HuH-7.5 (cell line): ENCODE measurements around the gene TAS2R41.

Experiments
- DNase-seq: peaks from one replicate; pipeline ENCODE4 v3.0.0; 2011; ENCODE audit warnings: low spot score

The TAS2R41 gene

GRCh38 chr7:143493751-143494150 is 16.1 kb downstream of the TAS2R41 start:
- no peak for DNase-seq

- no peak for DNase-seq
Observed at GRCh38 chr7:143494622-143495021, 16.9 kb downstream of the TAS2R41 start.

- no peak for DNase-seq
Observed at GRCh38 chr7:143495851-143496250, 18.2 kb downstream of the TAS2R41 start.

DNA sequence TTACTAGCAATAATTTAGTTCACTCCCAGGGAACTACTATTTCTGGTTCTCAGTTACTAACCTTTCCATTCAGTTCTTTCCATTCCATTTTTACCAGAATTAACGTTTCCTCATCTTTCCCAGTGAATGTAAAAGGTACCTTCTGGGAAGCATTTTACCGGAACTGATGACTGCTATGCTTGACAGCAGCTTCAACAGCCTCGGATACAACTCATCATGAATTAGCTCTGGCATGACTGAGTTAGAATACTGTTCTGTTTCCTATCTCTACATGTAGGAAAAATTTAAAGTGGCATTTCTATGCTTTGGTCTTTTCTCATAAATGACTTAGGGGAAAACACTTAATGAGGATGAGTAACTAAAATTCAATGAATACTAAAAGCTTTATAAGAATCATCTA is 18.6 kb downstream of the TAS2R41 start:
- DNase-seq, result no peak

- no peak for DNase-seq
Observed at GRCh38 chr7:143497008-143497795, 19.5 kb downstream of the TAS2R41 start.

DNA sequence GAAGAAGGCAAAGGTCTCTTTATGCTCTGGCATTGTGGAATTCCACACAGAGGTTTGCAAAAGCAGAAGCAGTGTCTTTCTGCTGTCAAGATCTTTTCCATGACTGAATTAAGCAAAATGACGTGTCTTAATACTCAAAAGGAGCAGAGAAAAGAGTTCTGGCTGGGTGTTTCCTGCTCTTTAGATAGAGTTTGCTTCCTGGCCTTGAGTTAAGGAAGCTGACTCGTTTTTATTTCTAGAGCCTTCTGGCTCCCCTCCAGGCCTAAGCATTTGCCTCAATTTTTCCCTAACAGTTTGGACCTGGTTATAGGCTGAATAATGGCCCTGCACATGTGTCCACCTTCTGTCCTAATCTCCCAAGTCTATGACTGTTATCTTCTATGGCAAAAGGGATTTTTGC is 21.6 kb downstream of the TAS2R41 start:
- no peak for DNase-seq

GRCh38 chr7:143499743-143500348 is 22.2 kb downstream of the TAS2R41 start:
- no peak for DNase-seq

DNA sequence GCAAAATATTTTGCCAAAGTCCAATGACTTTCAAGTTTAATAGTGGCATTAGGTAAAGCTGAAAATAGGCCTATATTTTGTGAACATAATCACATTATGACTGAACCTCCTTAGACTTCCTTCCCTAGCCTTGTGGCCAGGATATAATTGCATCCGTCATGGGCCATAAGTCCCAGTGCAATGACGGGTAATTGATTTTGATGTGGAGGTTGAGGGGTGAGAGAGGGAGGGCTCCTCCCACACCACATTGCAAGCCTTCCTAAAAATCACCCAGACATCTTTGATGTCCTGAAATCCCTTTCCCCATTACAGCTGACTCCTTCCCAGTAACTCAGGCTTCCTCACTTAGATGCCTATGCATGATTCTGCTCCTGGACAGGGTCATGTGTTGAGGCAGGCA is 25.6 kb downstream of the TAS2R41 start:
- DNase-seq, result no peak

DNA sequence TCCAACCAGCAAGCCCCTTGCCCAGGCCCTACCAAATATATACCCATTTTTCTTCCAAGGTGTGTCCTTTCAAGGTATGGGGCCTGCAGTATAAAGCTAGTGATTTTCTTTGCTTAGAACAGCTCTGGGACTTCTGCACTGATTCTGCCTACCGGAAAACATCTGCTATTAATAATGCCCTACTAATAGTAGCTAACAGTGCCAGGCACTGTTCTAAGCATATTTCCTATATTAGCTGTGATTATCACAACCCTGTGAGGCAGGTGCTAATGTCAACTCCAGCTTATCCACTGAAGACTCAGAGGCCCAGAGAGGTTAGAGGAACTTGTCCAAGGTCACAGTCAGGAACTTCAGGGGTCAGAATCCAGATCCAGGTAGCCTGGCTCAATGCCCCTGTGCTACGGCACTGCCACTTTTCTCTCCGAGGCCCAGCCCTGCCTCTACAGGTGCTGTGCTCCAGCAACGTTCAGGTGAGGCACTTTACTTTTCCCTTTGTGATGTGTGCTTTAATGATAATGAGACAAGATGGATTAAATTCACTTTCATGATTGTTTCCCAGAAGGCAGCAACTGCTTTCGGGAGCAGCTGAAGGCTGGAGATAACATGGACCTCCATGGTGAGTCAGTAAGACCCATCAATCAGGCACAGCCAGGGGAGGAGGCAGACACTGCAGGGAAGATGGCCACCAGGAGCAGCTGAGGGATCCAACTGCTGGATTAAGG is 26.7 kb downstream of the TAS2R41 start:
- DNase-seq, result no peak

- DNase-seq, result no peak
Observed at GRCh38 chr7:143504937-143505297, 27.2 kb downstream of the TAS2R41 start.

GRCh38 chr7:143505838-143506237 is 28.2 kb downstream of the TAS2R41 start:
- no peak for DNase-seq

DNA sequence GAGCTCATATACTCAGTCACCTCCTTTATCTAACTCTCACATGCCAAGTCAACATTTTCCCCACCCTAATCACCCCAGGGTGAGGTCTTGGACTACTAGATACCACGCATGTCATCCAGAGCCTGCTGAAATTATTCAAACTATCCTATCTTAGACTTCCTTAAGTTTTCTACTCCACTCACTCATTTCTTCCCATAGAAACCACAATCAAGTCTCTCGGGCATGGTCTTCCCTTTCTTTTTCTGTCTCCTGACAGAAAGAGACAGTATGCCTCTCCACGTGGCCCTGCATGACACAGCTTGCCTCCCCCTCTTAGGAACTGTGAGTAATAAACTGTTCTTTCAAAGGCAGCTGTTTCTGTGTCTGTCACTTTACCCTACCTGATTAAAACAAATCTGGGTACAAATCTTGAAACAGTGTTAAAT is 29.4 kb downstream of the TAS2R41 start:
- no peak for DNase-seq

DNA sequence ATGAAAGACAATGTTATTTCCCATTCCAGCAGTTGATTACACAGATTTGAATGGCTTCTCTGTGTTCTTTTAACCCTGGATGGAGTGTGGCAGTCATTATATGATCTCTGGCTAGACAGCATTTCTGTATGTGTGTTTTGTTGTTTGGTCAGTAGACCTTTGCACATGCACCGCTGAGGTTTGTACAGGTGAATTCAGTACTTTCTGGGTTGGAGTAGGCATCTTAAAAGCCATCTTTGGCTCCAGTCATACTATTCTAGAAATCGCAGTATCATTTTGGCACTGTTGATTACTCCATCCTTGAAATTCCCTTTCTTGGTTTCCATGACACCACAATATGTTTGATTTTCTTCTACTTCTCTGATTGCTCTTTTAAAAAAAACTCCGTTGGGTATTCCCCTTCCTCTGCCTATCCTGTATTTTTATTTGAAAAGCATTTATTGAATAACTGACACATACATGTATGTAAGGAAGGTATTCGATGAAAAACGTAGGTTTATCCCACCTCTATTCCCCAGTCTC is 29.9 kb downstream of the TAS2R41 start:
- DNase-seq, result no peak

DNA sequence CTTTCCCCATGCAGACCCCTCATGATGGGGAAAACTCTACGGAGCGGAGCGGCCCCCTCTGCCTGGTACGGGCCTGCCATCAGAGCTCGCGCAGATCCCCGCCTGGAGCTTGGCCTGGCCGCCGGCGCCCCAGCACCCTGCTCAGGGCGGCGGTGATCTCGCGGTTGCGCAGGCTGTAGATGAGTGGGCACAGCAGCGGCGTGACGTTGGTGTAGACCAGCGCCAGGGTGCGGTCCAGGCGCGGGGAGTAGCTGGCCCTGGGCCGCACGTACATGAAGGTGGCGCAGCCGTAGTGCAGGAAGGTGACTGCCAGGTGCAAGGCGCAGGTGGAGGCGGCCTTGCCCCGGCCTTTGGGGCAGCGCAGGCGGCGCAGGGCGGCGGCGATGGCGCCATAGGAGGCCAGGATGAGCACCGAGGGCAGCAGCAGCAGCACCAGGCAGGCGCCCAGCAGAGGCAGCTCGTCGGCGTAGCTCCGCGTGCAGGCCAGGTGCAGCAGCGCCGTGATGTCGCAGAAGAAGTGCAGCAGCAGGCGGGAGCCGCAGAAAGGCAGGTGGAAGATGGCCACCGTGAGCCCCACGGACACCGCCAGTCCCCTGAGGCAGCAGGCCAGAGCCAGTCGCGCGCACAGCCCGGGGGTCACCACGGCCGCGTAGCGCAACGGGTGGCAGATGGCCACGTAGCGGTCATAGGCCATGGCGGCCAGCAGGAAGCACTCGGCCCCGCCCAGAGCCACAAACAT is 33.4 kb downstream of the TAS2R41 start:
- DNase-seq, result no peak

- DNase-seq, result no peak
Observed at GRCh38 chr7:143511593-143512047, 33.9 kb downstream of the TAS2R41 start.

- no peak for DNase-seq
Observed at GRCh38 chr7:143512488-143513340, 35.0 kb downstream of the TAS2R41 start.

DNA sequence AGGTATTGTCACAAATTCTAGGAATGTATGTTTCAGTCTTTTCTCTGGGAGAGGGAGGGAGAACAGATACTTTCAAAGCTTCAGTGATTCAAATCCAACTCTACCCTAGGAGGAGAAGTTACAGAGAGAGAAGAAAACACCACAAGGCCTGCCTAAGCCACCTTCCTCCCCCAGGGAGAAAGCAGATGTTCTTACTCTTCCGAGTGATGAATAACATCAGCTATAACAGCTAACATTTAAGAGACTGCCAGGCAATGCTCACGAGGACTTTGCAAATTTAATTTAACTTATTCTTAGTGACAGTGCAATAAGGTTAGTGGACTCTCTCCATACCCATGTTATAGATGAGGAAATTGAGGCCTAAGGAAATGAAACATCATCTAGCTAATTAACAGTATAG is 36.8 kb downstream of the TAS2R41 start:
- DNase-seq, result no peak

GRCh38 chr7:143514995-143515735 is 37.5 kb downstream of the TAS2R41 start:
- no peak for DNase-seq

- DNase-seq, result no peak
Observed at GRCh38 chr7:143516981-143517380, 39.3 kb downstream of the TAS2R41 start.

- no peak for DNase-seq
Observed at GRCh38 chr7:143518521-143518920, 40.8 kb downstream of the TAS2R41 start.
